Activated T-cell treated with anti-CD3 and anti-CD28 coated beads for 4 hours (primary cell): ENCODE results near the gene PAFAH2.

Source experiments
- DNase-seq: peaks from one replicate; pipeline ENCODE4 v3.0.0-alpha.2; 2020

PAFAH2 gene

DNA sequence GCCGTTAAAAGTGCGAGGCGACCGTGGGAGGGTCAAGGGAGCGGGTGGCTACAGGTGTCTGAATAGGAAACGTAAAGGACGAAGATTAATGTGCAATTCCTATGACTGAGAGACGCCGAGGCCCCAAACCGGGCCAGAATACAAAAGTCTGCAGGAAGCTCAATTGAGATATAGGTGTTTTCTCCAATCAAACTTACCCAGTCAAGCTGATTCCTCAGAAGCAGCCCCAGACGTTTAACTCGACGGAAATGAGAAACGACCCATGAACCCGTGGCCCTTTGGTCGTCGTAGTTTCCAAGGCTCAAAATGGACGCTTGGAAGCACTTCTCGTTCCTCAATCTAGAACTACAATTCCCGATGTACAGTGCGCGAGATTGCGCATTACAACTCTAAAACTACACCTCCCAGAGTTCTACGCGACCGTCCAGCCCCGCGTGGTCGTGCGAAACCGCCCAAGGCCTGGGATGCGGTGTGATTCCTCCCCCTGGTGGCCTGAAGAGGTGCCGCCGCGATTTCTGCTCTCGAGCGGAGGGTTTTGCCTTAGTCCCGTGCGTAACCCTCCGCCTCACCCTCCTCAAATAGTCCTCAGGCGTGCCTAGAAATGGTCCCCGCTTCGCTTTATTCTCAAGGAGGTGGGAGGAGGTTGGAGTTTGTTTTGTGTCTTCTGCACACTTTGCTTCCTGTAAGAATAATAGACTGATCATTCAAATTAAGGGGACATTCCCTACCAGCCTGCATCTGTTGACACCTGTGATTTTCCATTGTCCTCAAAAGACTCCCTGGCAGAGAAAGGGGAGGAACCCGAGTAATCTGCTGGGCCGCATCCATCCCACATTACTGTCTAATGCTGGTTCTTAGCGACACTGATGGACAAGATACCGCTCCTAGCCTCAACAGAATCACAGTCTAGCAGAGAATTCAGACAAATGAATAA, at the start of gene PAFAH2:
Gene PAFAH2 (minus strand): TSS at position 236 of the 934 bp plus-strand sequence. CDS start 7,247 bp downstream, outside the sequence.
- DNase-seq = peak; percentile 93

DNA sequence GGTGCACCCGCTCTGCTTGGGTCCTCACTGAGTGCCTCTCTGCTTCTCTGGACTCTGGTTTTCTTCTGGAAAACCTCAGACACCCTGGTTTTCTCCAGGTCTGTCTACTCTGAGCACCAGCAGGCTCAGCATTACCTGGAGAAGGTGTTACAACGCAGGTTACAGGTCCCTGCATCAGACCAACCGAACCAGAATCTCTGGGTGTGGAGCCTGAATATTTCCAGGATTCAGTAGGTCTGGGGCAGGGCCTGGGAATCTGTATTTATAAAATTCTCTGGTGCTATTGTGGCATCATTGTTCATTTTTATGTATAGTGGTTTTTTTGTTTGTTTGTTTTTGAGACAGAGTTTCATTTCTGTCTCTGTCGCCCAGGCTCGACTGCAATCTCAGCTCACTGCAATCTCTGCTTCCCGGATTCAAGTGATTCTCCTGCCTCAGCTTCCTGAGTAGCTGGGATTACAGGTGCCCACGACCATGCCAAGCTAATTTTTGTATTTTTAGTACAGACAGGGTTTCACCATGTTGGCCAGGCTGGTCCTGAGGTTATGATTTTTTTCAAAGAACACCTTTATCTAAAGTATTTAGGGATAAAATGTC, 49.5 kb upstream of the PAFAH2 start:
- no peak for DNase-seq

DNA sequence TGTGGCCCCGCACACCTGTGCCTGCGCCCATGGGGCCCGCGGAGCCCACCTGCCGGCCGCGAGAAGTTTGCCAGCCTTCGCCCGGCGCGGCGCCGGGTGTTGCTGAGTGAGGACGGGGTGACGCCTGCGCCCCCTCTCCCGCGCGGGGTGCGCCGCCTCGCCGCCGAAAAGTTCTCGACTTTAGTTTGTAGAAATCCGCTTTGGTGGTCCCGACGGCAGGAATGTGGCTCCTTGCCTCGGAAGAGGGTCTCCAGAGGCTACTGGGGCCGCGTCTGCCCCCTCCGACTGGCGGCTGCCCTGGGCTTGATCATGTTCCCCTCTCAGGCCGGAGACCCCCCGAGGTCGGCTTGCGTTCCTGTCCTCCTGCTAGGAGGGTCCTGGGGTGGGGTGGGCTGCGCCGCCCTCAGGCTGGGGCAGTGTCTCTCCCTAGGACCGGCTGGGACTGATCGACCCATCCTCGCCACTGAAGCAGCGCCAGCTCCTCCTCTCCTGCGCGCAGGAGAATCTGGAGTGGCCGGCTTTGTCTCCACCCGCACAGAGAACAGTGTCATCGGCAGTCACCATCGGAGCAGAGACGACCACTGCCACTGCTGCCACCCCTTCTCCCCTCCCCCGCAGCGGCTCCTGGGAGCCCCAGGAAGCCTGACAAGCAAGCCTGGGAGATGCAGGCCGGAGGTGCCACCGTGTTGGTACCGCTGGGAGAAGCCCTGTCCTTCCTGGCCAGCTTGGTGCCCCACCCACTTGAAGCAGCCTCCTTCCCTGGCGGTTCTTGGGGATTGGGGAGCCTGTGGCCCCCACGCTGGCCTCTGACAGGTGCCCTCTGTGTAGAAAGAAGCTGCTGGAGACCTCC, 48.6 kb upstream of the PAFAH2 start:
- DNase-seq = no peak

DNA sequence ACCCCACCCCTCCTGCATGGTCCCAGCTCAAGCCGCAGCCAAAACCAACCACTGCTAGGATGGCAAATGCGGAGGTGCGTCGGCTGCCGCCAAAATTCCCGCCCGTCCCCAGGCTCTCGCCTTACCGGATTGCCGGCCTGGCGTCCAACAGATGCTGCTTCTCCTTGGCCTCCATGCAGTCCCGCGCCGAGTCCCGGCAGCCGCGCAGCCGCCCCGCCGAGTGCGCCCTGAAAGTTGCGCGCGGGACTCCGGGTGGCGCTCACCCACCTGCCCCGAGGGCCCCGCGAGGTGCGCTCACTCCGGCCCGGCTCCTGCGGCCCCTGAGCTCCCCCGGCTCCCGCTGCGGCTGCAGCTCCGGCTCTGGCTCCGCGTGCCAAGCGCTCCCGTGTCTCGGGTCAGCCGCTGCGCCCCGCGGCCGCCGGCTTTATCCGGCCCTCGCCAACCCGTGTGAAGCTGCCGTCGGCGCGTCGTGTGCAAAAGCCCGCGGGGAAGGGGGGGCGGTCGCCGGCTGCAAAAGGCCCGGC, 47.9 kb upstream of the PAFAH2 start, which contains the start of gene SLC30A2:
Gene SLC30A2 (minus strand): TSS at position 397 of the 524 bp plus-strand sequence. CDS start 222 bp downstream, at position 175.
- no peak for DNase-seq

DNA sequence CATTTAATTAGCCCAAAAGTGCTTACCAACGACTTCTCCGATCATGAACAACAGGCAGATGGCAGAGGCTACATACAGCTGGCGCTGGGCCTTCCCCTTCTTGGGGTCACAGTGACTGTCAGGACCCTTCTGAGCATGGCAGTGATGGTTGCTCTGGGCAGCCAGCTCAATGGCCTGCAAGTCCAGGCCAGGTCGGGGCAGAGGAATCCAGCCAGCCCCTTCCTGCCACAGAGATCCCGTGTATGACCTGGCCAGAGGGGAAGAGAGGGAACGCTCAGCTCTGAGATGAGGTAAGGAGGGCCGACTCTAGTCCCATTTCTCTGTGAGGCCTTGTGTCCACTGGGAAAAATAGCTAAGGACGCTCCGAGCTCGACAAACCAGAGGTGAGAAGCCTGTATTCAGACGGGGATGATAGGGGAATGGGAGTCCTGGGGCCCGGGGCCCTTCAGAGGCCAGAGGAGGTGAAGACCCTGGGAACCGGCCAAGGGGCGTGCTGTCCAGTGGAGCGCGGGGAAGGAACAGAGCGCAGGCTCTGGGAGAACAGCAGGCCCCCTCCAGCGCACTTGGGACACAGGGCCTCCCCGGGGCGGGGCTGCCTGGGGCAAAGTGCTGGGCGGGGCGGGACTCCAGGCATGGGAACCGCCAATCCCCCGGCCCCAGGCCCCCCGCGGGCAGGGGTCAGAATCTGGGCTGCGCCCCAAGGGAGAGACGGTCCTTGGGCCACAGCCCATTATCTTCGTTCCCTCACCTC, 47.3 kb upstream of the PAFAH2 start:
- DNase-seq = no peak

DNA sequence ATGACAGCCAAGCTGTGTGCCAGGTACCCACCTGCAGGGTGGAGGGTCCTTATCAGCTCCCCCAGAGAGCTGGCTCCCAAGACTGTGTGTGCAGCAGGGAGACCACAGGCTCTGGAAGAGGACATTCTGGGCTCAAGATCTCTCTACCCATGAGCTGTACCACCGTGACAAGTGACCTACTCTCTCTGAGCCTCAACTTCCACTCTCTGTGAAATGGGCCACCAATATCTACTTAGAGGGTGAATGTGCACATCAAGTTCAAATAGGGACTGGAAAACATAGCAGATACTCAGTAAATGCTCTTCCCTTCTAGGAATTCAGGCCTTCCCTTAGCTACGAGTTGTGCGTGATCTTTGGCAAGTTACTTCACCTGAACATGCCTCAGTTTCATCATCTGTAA, 46.6 kb upstream of the PAFAH2 start:
- DNase-seq = no peak

DNA sequence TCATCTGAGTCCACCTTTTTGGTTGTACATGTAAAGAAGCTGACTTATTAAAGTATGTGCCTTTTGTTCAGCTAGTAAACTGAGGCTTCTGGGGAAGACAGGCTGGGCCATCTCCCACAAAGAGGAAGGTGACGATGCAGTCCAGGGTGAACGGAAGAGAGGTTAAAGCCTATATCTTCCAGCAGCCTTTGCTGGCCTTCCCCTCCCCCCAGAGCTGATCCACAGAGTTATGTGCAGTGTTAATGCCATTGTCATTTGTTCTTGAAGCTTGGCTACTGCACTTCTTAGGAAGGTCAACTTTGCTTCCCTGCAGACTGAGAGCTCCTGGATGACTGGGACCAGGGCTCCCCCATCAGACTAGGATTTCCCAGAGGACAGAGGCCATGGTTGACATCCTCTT, 45.9 kb upstream of the PAFAH2 start:
- no peak for DNase-seq

DNA sequence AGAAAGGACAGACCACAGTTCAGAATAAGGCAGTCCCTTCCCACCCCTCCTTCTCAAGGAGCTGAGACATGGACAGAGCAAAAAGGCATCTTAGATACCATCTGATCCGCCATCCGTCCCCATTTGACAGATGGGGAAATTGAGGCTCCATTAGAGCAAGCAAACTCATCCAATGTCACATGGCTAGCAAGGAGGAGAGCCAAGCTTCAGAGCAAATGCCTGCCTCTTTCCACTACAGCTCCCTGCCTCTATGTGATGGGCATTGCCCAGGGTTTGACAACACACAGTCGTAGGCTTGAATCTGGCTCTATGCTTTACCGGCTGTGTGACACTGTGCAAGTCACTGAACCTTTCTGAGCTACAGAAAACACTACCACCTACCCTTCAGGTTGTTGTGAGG, 44.1 kb upstream of the PAFAH2 start:
- no peak for DNase-seq

DNA sequence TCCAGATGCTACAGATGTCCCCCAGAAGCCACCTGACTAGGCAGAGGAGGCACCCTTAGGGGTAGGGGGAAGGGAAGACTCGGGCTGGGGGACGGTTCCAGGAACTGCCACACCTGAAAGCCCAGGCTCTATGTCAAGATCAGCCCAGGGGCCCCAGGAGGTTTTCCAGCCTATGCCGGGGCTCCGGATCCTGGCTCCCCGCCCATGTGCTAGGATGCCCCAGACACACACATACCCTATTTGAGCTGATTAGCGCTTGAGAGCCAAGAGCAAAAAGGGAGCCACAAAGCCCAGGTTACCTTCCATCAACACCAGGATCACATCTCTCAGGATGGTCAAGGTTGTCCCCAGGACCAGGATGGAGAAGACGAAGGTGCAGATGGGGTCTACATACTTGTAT, 43.5 kb upstream of the PAFAH2 start:
- no peak for DNase-seq

DNA sequence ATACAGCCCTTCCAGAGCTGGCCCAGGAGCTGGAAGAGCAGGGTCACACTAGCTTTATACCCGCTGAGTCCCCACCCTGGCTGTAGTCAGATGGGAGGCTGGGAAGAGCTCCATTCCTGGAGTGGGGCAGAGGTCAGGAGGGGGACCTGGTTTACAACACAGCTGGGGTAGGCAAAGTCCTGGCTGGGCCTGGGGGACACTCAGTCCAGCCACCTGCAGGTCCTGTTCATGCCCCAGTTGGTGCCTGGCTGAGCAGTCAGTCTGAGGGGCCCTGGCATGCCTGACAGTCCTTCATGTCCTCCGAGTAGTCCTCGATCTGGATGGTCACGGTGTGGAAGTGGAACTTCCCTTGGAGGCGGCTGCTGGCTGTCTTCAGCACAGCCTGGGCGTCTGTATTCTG, 41.0 kb upstream of the PAFAH2 start:
- no peak for DNase-seq

DNA sequence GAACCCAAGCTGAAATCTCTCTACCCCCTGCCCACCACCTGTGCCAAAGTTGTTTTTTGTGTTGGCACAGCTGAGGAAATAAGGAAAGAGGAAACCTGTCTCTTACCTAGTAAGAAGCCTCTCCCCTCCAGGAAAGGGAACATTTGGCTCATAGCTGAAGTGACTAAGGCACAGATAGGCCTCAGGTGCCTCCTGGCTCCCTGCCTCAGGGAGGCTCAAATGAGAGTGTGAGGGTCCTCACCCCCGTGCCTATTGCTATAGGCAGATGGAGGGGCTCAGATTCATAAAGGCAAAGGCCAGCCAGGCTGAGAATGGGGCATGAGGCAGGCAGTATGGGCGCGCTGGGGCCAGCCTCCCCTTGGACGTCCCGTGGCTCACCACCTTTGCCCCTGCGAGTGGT, 40.6 kb upstream of the PAFAH2 start:
- no peak for DNase-seq

DNA sequence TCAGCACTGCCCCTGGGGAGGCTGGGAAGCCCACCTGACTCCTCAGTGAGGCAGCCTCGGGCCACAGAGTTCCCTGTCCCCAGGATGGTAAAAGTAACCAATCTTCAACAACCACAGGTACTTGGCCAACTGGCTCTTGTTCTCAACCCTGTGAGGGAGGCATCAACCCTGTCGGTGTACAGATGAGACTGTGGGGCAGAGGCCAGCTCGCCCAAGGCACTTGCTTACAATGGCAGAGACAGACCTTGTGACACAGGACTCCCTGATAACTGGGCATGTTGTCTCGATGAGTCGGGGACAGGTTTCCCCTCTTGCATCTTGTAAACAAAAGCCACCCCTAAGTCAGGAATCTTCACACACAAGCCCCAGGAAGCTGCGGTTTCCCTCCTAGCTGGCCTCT, 40.0 kb upstream of the PAFAH2 start:
- no peak for DNase-seq

DNA sequence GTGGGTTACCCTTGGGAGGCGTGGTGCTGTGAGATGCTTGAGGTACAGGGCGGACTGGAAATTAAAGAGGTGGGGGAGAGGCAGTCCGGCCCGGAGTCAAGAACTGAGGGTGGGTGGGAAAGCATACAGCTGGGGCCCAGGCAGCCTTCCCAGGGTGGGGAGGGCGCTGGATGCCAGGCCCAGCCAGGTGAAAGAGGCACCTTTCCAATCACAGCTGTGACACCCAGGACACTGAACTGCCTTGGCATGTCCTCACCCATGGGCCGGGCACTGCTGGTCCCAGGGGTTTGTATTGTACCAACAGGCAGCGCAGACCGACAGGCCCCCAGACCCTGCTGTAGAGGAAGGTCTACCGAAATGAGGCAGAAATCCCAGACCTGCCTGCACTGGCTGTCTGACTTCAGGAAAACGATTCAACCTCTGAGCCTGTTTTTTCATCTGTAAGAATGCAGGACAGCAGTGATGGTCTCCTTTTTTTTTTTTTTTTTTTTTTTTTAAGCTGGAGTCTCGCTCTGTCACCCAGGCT, 39.0 kb upstream of the PAFAH2 start:
- no peak for DNase-seq

DNA sequence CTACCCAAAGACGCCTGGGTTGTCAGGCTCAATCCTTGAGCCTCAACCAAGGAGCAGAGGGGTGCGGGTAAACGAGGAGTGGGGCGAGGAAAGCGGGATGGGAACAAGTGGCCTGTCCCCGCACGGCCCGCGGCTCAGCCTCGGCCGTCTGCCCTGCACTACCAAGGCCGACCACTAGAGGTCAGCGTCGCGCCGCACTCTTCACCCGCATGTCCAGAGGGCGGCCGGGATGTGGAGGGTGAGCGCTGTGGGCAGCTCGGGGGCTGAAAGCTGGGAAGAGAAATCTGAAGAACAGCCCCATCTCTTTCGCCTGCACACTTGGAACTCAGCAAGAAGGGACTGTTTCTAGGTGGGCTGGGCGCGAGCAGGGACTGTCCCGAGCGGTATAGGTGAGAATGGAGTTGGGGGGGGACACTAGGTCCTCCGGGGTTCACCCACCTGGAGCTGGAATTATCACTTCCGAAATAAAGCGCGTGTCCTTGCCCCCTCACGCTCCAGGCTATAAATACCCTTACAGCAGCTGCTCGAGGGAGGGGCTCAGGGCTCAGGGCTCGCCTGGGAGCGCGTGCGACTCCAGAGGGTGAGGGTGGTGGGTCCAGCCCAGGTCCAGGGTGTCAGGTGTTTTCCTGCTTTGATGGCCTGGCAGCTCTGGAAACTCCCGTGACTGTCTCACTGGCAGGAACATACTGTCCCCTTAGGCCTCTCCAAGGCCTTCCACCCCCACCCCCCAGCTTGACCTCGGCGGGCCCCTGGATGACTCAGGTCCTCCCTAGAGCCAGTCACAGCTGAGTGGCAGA, 38.3 kb upstream of the PAFAH2 start:
- peak; percentile 66 for DNase-seq

DNA sequence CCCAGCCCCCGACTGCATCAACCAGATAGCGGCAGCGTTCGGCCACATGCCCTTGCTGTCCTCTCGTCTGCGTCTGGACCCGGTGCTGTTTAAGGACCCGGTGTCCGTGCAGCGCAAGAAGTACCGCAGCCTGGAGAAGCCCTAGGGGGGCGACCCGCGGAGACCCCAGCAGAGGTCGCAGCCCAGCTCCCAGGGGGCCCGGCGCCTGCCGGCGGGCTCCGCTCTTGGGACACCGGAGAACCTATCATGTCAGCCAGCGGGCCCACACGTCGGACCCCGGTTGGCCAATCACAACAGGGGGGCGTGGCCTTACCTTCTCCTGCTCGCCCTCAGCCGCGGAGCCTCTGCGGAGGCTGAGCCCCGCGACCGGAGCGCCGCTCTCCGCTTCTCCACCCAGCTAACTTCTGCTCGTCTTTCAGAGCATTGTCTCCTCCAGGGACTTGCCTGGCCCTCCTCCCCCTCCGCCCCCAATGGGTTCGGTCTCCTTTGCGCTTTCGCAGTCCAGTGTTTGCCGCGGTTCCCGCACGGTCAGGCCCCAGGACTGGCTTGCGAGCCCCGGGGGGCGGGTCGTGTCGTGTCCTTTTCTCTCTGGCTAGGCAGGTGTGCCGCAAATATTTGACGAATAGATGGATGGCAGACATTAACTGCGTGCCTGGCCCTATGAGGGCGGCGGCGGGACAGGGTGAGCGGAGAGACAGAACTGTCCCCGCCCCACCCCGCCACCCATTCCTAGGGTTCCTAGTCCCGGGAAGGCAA, 37.5 kb upstream of the PAFAH2 start:
- peak; percentile 89 for DNase-seq

DNA sequence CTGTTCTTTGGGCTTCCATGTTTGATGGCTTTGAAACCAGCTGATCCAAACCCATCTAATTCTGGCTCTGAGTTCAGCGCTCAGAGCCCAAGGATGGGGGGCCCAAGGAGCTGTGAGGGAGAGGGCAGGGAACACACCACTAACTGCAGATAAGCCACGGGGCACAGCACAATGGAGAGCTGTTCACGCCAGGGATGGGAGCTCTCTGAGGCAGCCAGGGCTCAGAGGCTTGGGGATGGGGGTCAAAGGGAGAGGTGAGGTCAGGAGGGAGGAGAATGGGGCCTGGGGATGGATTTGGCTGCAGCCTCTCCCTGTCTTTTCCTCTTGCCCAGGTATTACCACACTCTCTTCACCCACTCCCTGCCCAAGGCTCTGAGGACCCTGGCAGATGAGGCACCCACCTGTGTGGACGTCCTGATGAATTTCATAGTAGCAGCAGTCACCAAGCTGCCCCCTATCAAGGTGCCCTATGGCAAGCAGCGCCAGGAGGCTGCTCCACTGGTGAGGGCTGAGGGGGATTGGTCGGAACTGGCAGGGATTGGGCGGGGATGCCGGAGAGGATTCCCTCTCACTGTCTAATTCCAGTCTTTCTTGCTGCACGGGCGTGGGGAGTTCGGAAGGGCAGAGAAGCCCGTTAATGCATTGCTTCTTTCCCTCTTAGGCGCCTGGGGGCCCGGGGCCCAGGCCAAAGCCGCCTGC, 36.8 kb upstream of the PAFAH2 start:
- no peak for DNase-seq

DNA sequence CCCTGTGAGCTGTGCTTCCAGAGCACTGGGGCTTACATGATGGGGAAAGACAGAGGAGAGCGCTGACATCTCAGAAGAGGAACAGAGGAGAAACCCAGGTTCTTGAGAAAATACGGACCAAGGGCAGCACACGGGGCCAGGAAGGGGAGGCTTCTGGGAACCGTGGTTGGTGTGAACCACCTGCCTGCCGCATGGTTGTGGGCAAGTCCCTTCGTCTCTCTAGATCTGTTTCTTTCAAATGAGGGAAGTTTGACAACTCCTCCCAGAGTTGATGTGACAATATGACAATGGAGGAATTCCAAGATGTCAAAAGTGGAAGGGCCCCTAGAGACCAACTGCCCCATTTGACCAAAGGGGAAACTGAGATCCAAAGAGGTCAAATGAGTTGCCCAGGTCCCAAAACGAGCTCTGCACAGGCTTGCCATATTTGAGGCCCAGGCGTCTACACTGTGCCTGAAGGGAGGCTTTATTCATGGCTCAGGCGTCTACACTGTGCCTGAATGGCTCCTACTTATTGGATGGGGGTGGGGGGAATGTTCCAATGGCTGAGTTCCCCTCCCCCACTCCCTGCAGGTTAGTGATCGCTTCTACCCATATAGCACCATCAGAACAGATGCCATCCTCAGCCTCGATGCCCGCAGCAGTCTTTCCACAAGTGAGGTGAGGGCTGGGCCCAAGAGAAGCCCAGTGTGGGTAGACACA, 34.9 kb upstream of the PAFAH2 start:
- DNase-seq = no peak

DNA sequence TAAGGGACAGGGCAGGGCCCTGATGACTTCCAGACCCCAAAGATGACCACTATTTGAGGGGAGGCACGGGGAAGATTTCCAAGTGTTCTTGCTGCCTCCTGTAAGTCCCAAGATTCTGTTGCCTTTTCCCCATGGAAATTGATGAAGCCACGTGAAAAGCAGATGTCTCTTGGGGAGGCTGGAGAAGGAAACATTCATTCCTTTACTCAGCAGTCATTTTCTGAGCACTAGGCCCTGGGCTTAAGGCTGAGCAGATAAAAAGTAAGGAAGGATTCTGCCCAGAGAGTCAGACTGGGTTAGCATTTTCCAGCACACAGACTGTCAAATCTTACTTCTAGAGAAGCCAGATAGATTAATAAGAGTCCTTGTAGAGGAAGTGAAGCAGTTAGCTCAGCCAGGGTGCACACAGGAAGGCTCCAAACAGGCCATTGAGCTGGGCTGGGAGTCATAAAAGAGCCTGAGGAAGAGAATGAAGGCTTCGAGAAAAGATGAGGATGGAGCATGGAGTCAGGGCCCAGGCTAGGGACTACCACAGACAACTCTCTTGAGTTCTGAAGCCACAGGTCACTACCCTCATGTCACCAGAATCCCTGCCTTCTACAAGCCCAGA, 33.9 kb upstream of the PAFAH2 start:
- no peak for DNase-seq

DNA sequence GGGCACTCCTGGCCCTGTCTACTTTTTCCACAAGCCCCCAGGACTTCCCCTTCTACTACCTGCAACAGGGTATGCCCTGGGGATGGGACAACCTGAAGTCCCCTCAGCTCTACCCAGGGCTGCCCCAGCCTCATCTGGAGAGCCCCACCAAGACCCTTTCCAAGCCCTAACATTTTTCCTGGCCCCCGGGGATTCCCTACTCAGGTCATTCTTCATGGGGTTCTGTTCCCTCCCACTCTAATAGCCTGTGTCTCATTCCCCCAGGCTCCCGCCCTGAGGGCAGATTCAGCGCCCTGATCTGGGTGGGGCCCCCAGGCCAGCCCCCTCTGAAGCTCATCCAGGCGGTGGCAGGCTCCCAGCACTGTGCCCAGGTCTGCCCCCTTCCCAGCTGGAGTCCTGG, 33.3 kb upstream of the PAFAH2 start:
- DNase-seq = no peak
